Measurements from ENCODE around the gene KCNK4.

DNA sequence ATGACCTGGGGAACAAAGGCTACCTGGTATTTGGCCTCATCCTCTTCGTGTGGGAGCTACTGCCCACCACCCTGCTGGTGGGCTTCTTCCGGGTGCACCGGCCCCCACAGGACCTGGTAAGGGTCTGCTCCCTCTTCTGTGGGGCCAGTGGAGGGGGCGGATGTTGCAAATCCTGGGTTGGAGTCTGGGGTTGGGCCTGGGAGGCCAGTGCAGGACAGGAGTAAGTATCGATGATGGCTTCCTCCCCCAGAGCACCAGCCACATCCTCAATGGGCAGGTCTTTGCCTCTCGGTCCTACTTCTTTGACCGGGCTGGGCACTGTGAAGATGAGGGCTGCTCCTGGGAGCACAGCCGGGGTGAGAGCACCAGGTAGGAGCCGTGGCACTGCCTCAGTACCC, 2.8 kb upstream of the KCNK4 start:
- TF ChIP-seq, protein P1, sequence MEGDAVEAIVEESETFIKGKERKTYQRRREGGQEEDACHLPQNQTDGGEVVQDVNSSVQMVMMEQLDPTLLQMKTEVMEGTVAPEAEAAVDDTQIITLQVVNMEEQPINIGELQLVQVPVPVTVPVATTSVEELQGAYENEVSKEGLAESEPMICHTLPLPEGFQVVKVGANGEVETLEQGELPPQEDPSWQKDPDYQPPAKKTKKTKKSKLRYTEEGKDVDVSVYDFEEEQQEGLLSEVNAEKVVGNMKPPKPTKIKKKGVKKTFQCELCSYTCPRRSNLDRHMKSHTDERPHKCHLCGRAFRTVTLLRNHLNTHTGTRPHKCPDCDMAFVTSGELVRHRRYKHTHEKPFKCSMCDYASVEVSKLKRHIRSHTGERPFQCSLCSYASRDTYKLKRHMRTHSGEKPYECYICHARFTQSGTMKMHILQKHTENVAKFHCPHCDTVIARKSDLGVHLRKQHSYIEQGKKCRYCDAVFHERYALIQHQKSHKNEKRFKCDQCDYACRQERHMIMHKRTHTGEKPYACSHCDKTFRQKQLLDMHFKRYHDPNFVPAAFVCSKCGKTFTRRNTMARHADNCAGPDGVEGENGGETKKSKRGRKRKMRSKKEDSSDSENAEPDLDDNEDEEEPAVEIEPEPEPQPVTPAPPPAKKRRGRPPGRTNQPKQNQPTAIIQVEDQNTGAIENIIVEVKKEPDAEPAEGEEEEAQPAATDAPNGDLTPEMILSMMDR (IDR thresholded peaks at IDR 0.05): no peak
- TF ChIP-seq EZH2 (IDR thresholded peaks at IDR 0.05): no peak

All from neural progenitor cell (in vitro differentiated cells).